ENCODE measurements around the gene DYNC1LI2. TPM values are rescaled to one million over a fixed set of nuclear protein-coding genes. Genes with fewer than 3 reads are reported as not detected.

The DYNC1LI2 gene
- total RNA-seq, 1 experiment from 2014 or later = 94.2 TPM

GRCh38 chr16:66673691-66674090 is 77.7 kb downstream of the DYNC1LI2 start:
- H3K4me1 ChIP-seq (ENCODE audit: insufficient read depth, low read length) = no peaks in the 10 kb centered on the region
- no peak overlapping the region for H3K56ac ChIP-seq (ENCODE audit: insufficient read length, low read depth, low read length)
- no peaks in the 10 kb centered on the region for H3K9me3 ChIP-seq (ENCODE audit: control insufficient read depth, low read depth, low read length)
- no CpG with 5 or more reads among the region's 2 CpGs for WGBS (ENCODE audit: extremely low coverage, insufficient read length, low lambda C conversion rate)
- no peaks in the 10 kb centered on the region for H3K9me3 Mint-ChIP-seq
- peaks cover 0 to 12% (median 5%) of the 10 kb centered on the region in 3 experiments; a peak in 3 of 7 replicates for H3K36me3 Mint-ChIP-seq (ENCODE audit: insufficient read depth in 1 of 3, low read depth in 3 of 3)
- peaks cover 3% of the 10 kb centered on the region for H4K20me1 ChIP-seq (ENCODE audit: control insufficient read depth, insufficient read depth, insufficient read length)
- no peaks in the 10 kb centered on the region for H3K23me2 ChIP-seq (ENCODE audit: insufficient read length, low read depth, low read length, poor library complexity, severe bottlenecking)
- no peak overlapping the region for H3K4ac ChIP-seq (ENCODE audit: low read depth, low read length)
- no peak overlapping the region for H3K4me3 Mint-ChIP-seq
- no peak overlapping the region for H3K9ac ChIP-seq (ENCODE audit: extremely low read depth, insufficient read length, low read length)
- H3K27ac Mint-ChIP-seq = no peak overlapping the region; a peak in 1 of 7 replicates
- no peak overlapping the region for H3K14ac ChIP-seq (ENCODE audit: insufficient read depth, low read length)
- no peaks in the 10 kb centered on the region for H3K79me1 ChIP-seq (ENCODE audit: insufficient read depth, low read depth, low read length, poor library complexity, severe bottlenecking)
- no peak overlapping the region for H2BK120ac ChIP-seq (ENCODE audit: low read depth, low read length, poor library complexity, severe bottlenecking)
- H2BK12ac ChIP-seq (ENCODE audit: insufficient read length, low read depth, low read length) = no peak overlapping the region
- H3K4me1 Mint-ChIP-seq = peaks cover 4 to 9% of the 10 kb centered on the region in 2 experiments; a peak in 3 of 4 replicates
- H4K5ac ChIP-seq (ENCODE audit: insufficient read length, low read depth, low read length) = no peak overlapping the region
- no peak overlapping the region for H4K91ac ChIP-seq (ENCODE audit: insufficient read length, low read depth, low read length)
- H2AFZ ChIP-seq (ENCODE audit: low read length) = no peak overlapping the region
- no peaks in the 10 kb centered on the region for H3K79me2 ChIP-seq (ENCODE audit: insufficient read depth, low read length)
- no peak overlapping the region for H4K8ac ChIP-seq (replicated peaks; ENCODE audit: insufficient read length, low read depth, low read length)
- no peak for DNase-seq
- no peak overlapping the region for H3K18ac ChIP-seq (ENCODE audit: insufficient read length, low read depth, low read length)
- H3K27me3 Mint-ChIP-seq (ENCODE audit: low read depth) = no peaks in the 10 kb centered on the region
- no peak overlapping the region for H3K4me2 ChIP-seq (ENCODE audit: insufficient read depth, insufficient read length, low read length)
- no peak overlapping the region for H3K23ac ChIP-seq (ENCODE audit: insufficient read length, low read depth, low read length)
- H2BK15ac ChIP-seq (ENCODE audit: low read depth, low read length) = no peak overlapping the region
- TF ChIP-seq, protein P1, sequence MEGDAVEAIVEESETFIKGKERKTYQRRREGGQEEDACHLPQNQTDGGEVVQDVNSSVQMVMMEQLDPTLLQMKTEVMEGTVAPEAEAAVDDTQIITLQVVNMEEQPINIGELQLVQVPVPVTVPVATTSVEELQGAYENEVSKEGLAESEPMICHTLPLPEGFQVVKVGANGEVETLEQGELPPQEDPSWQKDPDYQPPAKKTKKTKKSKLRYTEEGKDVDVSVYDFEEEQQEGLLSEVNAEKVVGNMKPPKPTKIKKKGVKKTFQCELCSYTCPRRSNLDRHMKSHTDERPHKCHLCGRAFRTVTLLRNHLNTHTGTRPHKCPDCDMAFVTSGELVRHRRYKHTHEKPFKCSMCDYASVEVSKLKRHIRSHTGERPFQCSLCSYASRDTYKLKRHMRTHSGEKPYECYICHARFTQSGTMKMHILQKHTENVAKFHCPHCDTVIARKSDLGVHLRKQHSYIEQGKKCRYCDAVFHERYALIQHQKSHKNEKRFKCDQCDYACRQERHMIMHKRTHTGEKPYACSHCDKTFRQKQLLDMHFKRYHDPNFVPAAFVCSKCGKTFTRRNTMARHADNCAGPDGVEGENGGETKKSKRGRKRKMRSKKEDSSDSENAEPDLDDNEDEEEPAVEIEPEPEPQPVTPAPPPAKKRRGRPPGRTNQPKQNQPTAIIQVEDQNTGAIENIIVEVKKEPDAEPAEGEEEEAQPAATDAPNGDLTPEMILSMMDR (conservative IDR thresholded peaks at IDR 0.05) = no peak
- no peak overlapping the region for H2BK20ac ChIP-seq (ENCODE audit: low read depth, low read length, poor library complexity, severe bottlenecking)
- no peak overlapping the region for H3K27ac ChIP-seq (ENCODE audit: insufficient read length, low read depth, low read length)
- H3K27me3 ChIP-seq (ENCODE audit: insufficient read depth, low read length) = no peaks in the 10 kb centered on the region
- H3T11ph ChIP-seq (ENCODE audit: low read length) = no peak overlapping the region
- no peak overlapping the region for H2AK5ac ChIP-seq (ENCODE audit: insufficient read length, low read length)
- H2BK5ac ChIP-seq (ENCODE audit: insufficient read length, low read length) = no peak overlapping the region

Other genes starting within 250 kb of the DYNC1LI2 start
- gene TK2, start 201.5 kb downstream of the DYNC1LI2 start, total RNA-seq (2021) = 5.2 and 6.3 TPM in 2 replicates
- gene CKLF, start 199.0 kb downstream of the DYNC1LI2 start, total RNA-seq (2021) = 23.1 and 25.9 TPM in 2 replicates
- 2.1 and 2.6 TPM in 2 replicates for gene CMTM1, start 185.2 kb downstream of the DYNC1LI2 start, total RNA-seq (2021)
- not detected in 2 replicates for gene CMTM2, start 172.1 kb downstream of the DYNC1LI2 start, total RNA-seq (2021)
- gene CMTM3, start 146.9 kb downstream of the DYNC1LI2 start, total RNA-seq (2021) = 39.2 and 41.0 TPM in 2 replicates
- 39.8 and 40.5 TPM in 2 replicates for gene CMTM4, start 54.9 kb downstream of the DYNC1LI2 start, total RNA-seq (2021)
- gene TERB1, start 50.0 kb upstream of the DYNC1LI2 start, total RNA-seq (2021) = not detected in 2 replicates
- gene NAE1, start 79.4 kb upstream of the DYNC1LI2 start, total RNA-seq (2021) = 131 and 144 TPM in 2 replicates
- 0.55 and 0.81 TPM in 2 replicates for gene CA7, start 92.8 kb upstream of the DYNC1LI2 start, total RNA-seq (2021)
- 22.0 and 23.1 TPM in 2 replicates for gene PDP2, start 128.9 kb upstream of the DYNC1LI2 start, total RNA-seq (2021)
- gene CDH16, start 167.3 kb upstream of the DYNC1LI2 start, total RNA-seq (2021) = not detected in 2 replicates
- gene RRAD, start 173.9 kb upstream of the DYNC1LI2 start, total RNA-seq (2021) = 0.44 and 0.72 TPM in 2 replicates
- gene CIAO2B, start 182.8 kb upstream of the DYNC1LI2 start, total RNA-seq (2021) = 83.0 and 85.7 TPM in 2 replicates
- 25.8 and 28.2 TPM in 2 replicates for gene CES2, start 183.9 kb upstream of the DYNC1LI2 start, total RNA-seq (2021)
- gene CES3, start 209.7 kb upstream of the DYNC1LI2 start, total RNA-seq (2021) = 3.4 and 3.7 TPM in 2 replicates
- 1.8 and 1.9 TPM in 2 replicates for gene CES4A, start 237.0 kb upstream of the DYNC1LI2 start, total RNA-seq (2021)